SK-N-SH (cell line): ENCODE results near the gene FBF1. TPM values are rescaled to one million over a fixed set of nuclear protein-coding genes. Genes with fewer than 3 reads are reported as not detected.

Experiments used
- polyA plus RNA-seq, 3 experiments: library from polyadenylated mRNA; depleted of rRNA; stranded (reverse); fragments of >200 nt; gene quantifications; 2 replicates each; pipeline ENCODE4 v1.2.3, GENCODE V29; 2012

The FBF1 gene
- polyA plus RNA-seq, 1 of the 3 experiments (the other 2 are of a cell fraction) = 19.0 TPM

Other genes starting within 250 kb of the FBF1 start
- gene ITGB4, start 219.6 kb downstream of the FBF1 start, polyA plus RNA-seq (2012; rRNA removed) = 3.6 and 7.0 TPM in 2 replicates
- gene GALK1, start 175.8 kb downstream of the FBF1 start, polyA plus RNA-seq (2012; rRNA removed) = 36.5 and 39.2 TPM in 2 replicates
- gene UNK, start 156.2 kb downstream of the FBF1 start, polyA plus RNA-seq (2012; rRNA removed) = 19.9 and 24.8 TPM in 2 replicates
- gene UNC13D, start 96.6 kb downstream of the FBF1 start, polyA plus RNA-seq (2012; rRNA removed) = 0.99 and 1.3 TPM in 2 replicates
- gene WBP2, start 85.7 kb downstream of the FBF1 start, polyA plus RNA-seq (2012; rRNA removed) = 49.7 and 55.8 TPM in 2 replicates
- gene TRIM47, start 62.5 kb downstream of the FBF1 start, polyA plus RNA-seq (2012; rRNA removed) = 3.1 and 5.1 TPM in 2 replicates
- gene TRIM65, start 44.1 kb downstream of the FBF1 start, polyA plus RNA-seq (2012; rRNA removed) = 13.1 and 18.1 TPM in 2 replicates
- 62.5 and 93.9 TPM in 2 replicates for gene MRPL38, start 36.2 kb downstream of the FBF1 start, polyA plus RNA-seq (2012; rRNA removed)
- 21.5 and 29.7 TPM in 2 replicates for gene ACOX1, start 38.1 kb upstream of the FBF1 start, polyA plus RNA-seq (2012; rRNA removed)
- 33.6 and 38.1 TPM in 2 replicates for gene TEN1, start 38.2 kb upstream of the FBF1 start, polyA plus RNA-seq (2012; rRNA removed)
- 14.6 and 22.1 TPM in 2 replicates for gene CDK3, start 59.8 kb upstream of the FBF1 start, polyA plus RNA-seq (2012; rRNA removed)
- gene EVPL, start 86.3 kb upstream of the FBF1 start, polyA plus RNA-seq (2012; rRNA removed) = 0.15 and 0.23 TPM in 2 replicates
- 76.8 and 81.4 TPM in 2 replicates for gene SRP68, start 131.5 kb upstream of the FBF1 start, polyA plus RNA-seq (2012; rRNA removed)
- gene GALR2, start 133.7 kb upstream of the FBF1 start, polyA plus RNA-seq (2012; rRNA removed) = 0.05 and 0.08 TPM in 2 replicates
- gene ZACN, start 138.1 kb upstream of the FBF1 start, polyA plus RNA-seq (2012; rRNA removed) = 0.03 TPM in 1 of 2 replicates, not detected in the other
- gene EXOC7, start 162.7 kb upstream of the FBF1 start, polyA plus RNA-seq (2012; rRNA removed) = 129 and 167 TPM in 2 replicates
- gene FOXJ1, start 200.2 kb upstream of the FBF1 start, polyA plus RNA-seq (2012; rRNA removed) = not detected in 2 replicates